ENCODE data around the gene TRPT1. TPM values are rescaled to one million over a fixed set of nuclear protein-coding genes. Genes with fewer than 3 reads are reported as not detected.

TRPT1 gene
- total and polyA plus RNA-seq, 2 of the 4 experiments (the other 2 are of a cell fraction): 63.2 to 81.9 TPM

DNA sequence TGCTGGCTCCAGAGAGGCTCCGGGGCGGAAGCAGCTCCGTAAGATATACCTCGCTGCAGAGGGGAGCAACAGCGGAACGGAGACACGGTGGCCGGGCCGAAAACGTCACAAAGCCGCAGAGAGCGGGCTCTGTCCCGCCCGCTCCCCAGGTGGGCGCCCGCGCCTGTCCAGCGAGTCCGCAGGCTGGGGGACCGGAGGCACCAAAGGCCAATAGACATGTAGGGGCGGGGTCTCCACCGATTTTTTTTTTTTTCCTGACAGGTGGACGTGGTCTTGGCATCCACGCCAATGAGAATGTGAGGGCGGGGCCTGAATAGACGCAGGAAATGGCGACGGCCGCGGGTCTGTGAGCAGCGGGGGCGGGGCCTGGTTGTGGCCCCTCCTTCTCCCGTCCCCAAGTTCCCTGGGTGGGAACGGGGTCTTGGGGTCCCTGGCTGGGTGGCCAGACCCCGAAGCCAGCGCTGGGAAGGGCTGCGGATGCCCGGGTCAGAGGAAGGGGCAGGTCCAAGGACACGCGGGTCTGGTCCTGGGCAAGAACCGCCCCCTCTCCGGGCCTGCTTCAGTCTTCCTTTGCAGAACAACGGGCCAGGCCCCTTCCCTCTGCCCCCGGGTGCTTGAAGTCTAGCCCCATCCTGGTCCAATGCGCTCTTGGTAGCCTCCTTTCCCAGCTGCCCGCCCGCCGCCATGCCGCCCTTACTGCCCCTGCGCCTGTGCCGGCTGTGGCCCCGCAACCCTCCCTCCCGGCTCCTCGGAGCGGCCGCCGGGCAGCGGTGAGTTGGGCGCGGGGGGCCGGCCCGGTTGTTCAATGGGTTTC is 4.4 kb upstream of the TRPT1 start, which contains the start of gene DNAJC4:
Gene DNAJC4 (plus strand): TSS at position 378 of the 814 bp plus-strand sequence. CDS start 307 bp downstream, at position 685.
- in situ Hi-C loops (cut with MboI; ENCODE audit: low sequenced_read_pairs) (no loop called here), intact Hi-C loops (cut with micrococcal nuclease) (loop anchor here (1.0 kb wide), 2 partner anchors 39 to 74 kb away; no protein-coding TSS in a partner anchor), dilution Hi-C loops (cut with HindIII; ENCODE audit: low sequenced_read_pairs, unreplicated experiment) (no loop called here)
- peak; percentile 68; the same call in 1 of the 2 replicates for TF ChIP-seq MAZ (IDR thresholded peaks at IDR 0.05; ENCODE audit: borderline replicate concordance, low read depth, low read length)
- no peak for TF ChIP-seq NFE2L2 (IDR thresholded peaks at IDR 0.05; ENCODE audit: low read depth, low read length)
- no peak for TF ChIP-seq RAD21 (IDR thresholded peaks at IDR 0.05; ENCODE audit: low read length)
- TF ChIP-seq MXI1 (IDR thresholded peaks at IDR 0.05; ENCODE audit: borderline replicate concordance, low read depth, low read length): 0 out of 2 replicates have a peak, but pooled peaks have one; percentile 32
- no peak for TF ChIP-seq CEBPB (IDR thresholded peaks at IDR 0.05; ENCODE audit: low read depth, low read length)
- peaks cover 24 to 77% of the 10 kb centered on the region in 2 experiments for H3K79me1 ChIP-seq (ENCODE audit: low read depth in 1 of 2, low read length in 2 of 2)
- ATAC-seq (ENCODE audit: low read depth) (peak; percentile 56), DNase-seq (peak; percentile 81)
- no peak within 1 kb of the TSS for H2BK120ac ChIP-seq (ENCODE audit: low read depth, low read length)
- peak within 1 kb of the TSS; percentile 83 for H3K4me3 ChIP-seq (ENCODE audit: insufficient read depth, low read depth, low read length)
- H3K27ac ChIP-seq (ENCODE audit: insufficient read depth, low read length): peak within 1 kb of the TSS; percentile 51
- H2AFZ ChIP-seq (replicated peaks; ENCODE audit: low read length, poor library complexity): peak within 1 kb of the TSS; percentile 98
- H3K4me1 ChIP-seq (ENCODE audit: control insufficient read depth, insufficient read depth, low read length): peaks cover 20% of the 10 kb centered on the region
- no peaks in the 10 kb centered on the region; the same call in 1 of the 2 replicates for H4K20me1 ChIP-seq (ENCODE audit: insufficient read depth, low read length)
- H3K14ac ChIP-seq (replicated peaks; ENCODE audit: low read depth, low read length): peak within 1 kb of the TSS; percentile 99
- peak within 1 kb of the TSS; percentile 78 for H4K5ac ChIP-seq (ENCODE audit: low read depth, low read length)
- no peaks in the 10 kb centered on the region for H3K36me3 ChIP-seq (ENCODE audit: control insufficient read depth, insufficient read depth, low read length)
- H3K27me3 ChIP-seq (ENCODE audit: control insufficient read depth, insufficient read depth, low read length): no peaks in the 10 kb centered on the region
- peak within 1 kb of the TSS; percentile 79 for H4K91ac ChIP-seq (ENCODE audit: insufficient read depth, low read depth, low read length)
- H3K18ac ChIP-seq (ENCODE audit: low read depth, low read length): no peak within 1 kb of the TSS; the same call in 1 of the 2 replicates
- H3K9me1 ChIP-seq (ENCODE audit: insufficient read depth, low read length): peaks cover 12% of the 10 kb centered on the region
- H4K8ac ChIP-seq (ENCODE audit: low read depth in 2 of 2, low read length in 2 of 2): peak within 1 kb of the TSS; percentile 88 to 93
- no peaks in the 10 kb centered on the region for H3K9me3 ChIP-seq (ENCODE audit: control insufficient read depth, insufficient read depth, low read length)
- no peak within 1 kb of the TSS for H2BK20ac ChIP-seq (ENCODE audit: low read depth, low read length)
- peak within 1 kb of the TSS; percentile 82 for H3K23ac ChIP-seq (ENCODE audit: low read depth, low read length)
- H3K4ac ChIP-seq (ENCODE audit: low read depth, low read length): peak within 1 kb of the TSS; percentile 97
- ChIA-PET POLR2A (ENCODE audit: unreplicated experiment) (no interaction called here), CTCF (interaction anchor here (0.6 kb wide), 1 partner anchor 1406 kb away, joined by 3 read pairs; no protein-coding TSS in a partner anchor)
- H3K4me2 ChIP-seq (ENCODE audit: low read depth, low read length): peak within 1 kb of the TSS; percentile 84
- H2BK5ac ChIP-seq (ENCODE audit: low read depth, low read length, poor library complexity, severe bottlenecking): peak within 1 kb of the TSS; percentile 62
- H3K9ac ChIP-seq (ENCODE audit: low read depth, low read length): peak within 1 kb of the TSS; percentile 74
- H2BK15ac ChIP-seq (ENCODE audit: low read depth, low read length): no peak within 1 kb of the TSS; the same call in 2 of the 3 replicates
- no TSS peak for BruUV-seq (replicated peaks)
- peak within 1 kb of the TSS; percentile 74 for H2AK5ac ChIP-seq (ENCODE audit: low read depth, low read length)
- 1% methylated on average over 36 of the region's 62 CpGs; no CpG with 5 or more reads in 1 of the 2 experiments for WGBS, 2 experiments (ENCODE audit: extremely low coverage in 2 of 2, insufficient read length in 1 of 2)
- no peak within 1 kb of the TSS for H3K56ac ChIP-seq (ENCODE audit: extremely low read depth, insufficient read depth, low read length)
- peak within 1 kb of the TSS; percentile 99 for H2AK9ac ChIP-seq (replicated peaks; ENCODE audit: low read depth, low read length, poor library complexity)

Measured in IMR-90 (cell line).